Heart left ventricle (tissue), 16 donors: ENCODE measurements around the gene SLIT3. TPM values are rescaled to one million over a fixed set of nuclear protein-coding genes. Genes with fewer than 3 reads are reported as not detected.

Source experiments
- ATAC-seq, 4 donors: fragments of 200-7000 bp; cut with Tn5 transposase; one replicate each; pipeline ENCODE4 v1.9.1; 2020 to 2022; ENCODE audit warnings: moderate library complexity in 4 of 4, mild to moderate bottlenecking in 3 of 4, moderate number of reproducible peaks in 1 of 4
- DNase-seq, 5 donors: peaks; one replicate each; pipeline ENCODE4 v3.0.0-alpha.2; 2020
- H3K27ac ChIP-seq, 12 donors: fragments of 200-600 bp; sonication (generic) in 4 of 12; one replicate each; pipeline versions ENCODE4 v1.5.0 to v1.8.0; 2016 to 2022; ENCODE audit warnings: mild to moderate bottlenecking in 2 of 12
- H3K27me3 ChIP-seq, 9 donors: fragments of 200-600 bp; sonication (generic) in 2 of 9; one replicate each; pipeline versions ENCODE4 v1.5.1 to v1.8.0; 2016 to 2022; ENCODE audit warnings: mild to moderate bottlenecking in 3 of 9
- H3K36me3 ChIP-seq, 9 donors: fragments of 200-600 bp; sonication (generic) in 2 of 9; one replicate each; pipeline versions ENCODE4 v1.5.0 to v1.8.0; 2018 to 2022; ENCODE audit warnings: mild to moderate bottlenecking in 2 of 9
- H3K4me1 ChIP-seq, 12 donors: fragments of 200-600 bp; sonication (generic) in 4 of 12; one replicate each; pipeline versions ENCODE4 v1.5.0 to v1.8.0; 2016 to 2022; ENCODE audit warnings: mild to moderate bottlenecking in 3 of 12
- H3K4me3 ChIP-seq, 12 donors: fragments of 200-600 bp; sonication (generic) in 4 of 12; one replicate each; pipeline versions ENCODE4 v1.5.0 to v1.8.0; 2017 to 2022; ENCODE audit warnings: mild to moderate bottlenecking in 9 of 12, moderate library complexity in 4 of 12
- H3K9me3 ChIP-seq, 12 donors: fragments of 200-600 bp; sonication (generic) in 4 of 12; one replicate each; pipeline versions ENCODE4 v1.5.0 to v1.8.0; 2016 to 2022; ENCODE audit warnings: mild to moderate bottlenecking in 1 of 12
- CTCF ChIP-seq, 12 donors: fragments of 200-600 bp; sonication (generic) in 4 of 12; IDR thresholded peaks; one replicate each; pipeline versions ENCODE4 v1.5.0 to v1.8.0; 2018 to 2022; ENCODE audit warnings: antibody characterized with exemption in 12 of 12, mild to moderate bottlenecking in 5 of 12
- POLR2A ChIP-seq, 2 donors: fragments of 450-650 bp; IDR thresholded peaks; one replicate each; pipeline ENCODE4 v1.6.1; 2017; ENCODE audit warnings: antibody characterized with exemption in 2 of 2, mild to moderate bottlenecking in 2 of 2, moderate library complexity in 2 of 2
- WGBS, 4 donors: extraction: QIAGEN DNeasy Blood & Tissue Kit in 2 of 4; methylation state at CpG; one replicate each; pipeline versions ENCODE4 v1.1.5 to v1.1.7; 2013 to 2018; 5-methylcytosine and 5-hydroxymethylcytosine counted together
- intact Hi-C, 10 donors: fragments of 100-400 bp; cut with DNase I; formaldehyde crosslinking; loops; one replicate each; pipeline versions ENCODE4 v1.11.1 to v1.14.2; 2022
- polyA plus RNA-seq, 2 donors: library from polyadenylated mRNA; stranded (reverse); fragments of 200-250 nt; gene quantifications; one replicate each; pipeline ENCODE4 v1.2.3, GENCODE V29; 2013
- total RNA-seq, 9 donors: library from RNA; depleted of rRNA in 2 of 9; stranded (reverse); fragments of >200 nt in 2 of 9; fragmentation: NEBNext Ultra II Directional in 3 of 9; extraction: Animal tissue kit (Norgen Biotek cat#: 25700) in 3 of 9; gene quantifications; one replicate each; pipeline versions ENCODE4 v1.1.0 to v1.2.4, GENCODE V29; 2016 to 2023
- donor health status: ischemic (EF 13 %, LVEDD 7.1; RV severe dilation, severe dysfunction).
- donor health status: healthy with polysubstance abuse.
- donor health status: DM: no; HTN: yes; CAD: no.
- donor health status: DM: no; HTN: no; CAD: no.
- donor health status: ischemic (EF 25% LVEDD 6.9; RV normal size, moderate dysfunction).
- donor health status: ischemic (EF 25% LVEDD 5.7; RV mildly dilated, moderate dysfunction).
- donor health status: healthy.
- donor health status: DM: yes; HTN: yes; CAD: no.
- donor health status: ischemic (EF 35%, LVEDD 5.7; RV mildly dilated, moderate dysfunction).
- donor health status: nonischemic (EF 11% LVEDD 7.7; RV severe dilation, severe dysfunction).
- donor health status: DM: yes; HTN: yes; CAD: no.
- donor health status: PGD.
- donor health status: ischemic (EF 29% LVEDD 5.4; RV normal size, mild dysfunction).
- donor health status: nonischemic (EF 23%, LVEDD 6.1; RV moderate dilation, normal function).

The SLIT3 gene
- total and polyA plus RNA-seq, 11 donors, result 2.3 to 40.3 (median 14.4) TPM

- ATAC-seq (no peak), DNase-seq (no peak)
- Histone ChIP-seq H3K27ac (no peak overlapping the region), H3K4me1 (no peaks in the 10 kb centered on the region), H3K4me3 (no peak overlapping the region), H3K36me3 (peaks cover 0 to 3% (median 0%) of the 10 kb centered on the region in 9 donors), H3K9me3 (no peaks in the 10 kb centered on the region), H3K27me3 (no peaks in the 10 kb centered on the region)
- intact Hi-C loops, result loop anchor here in 3 of 10 donors (10.0 kb wide), 4 partner anchors 424 to 896 kb away; partner anchors contain the start of gene SPDL1 (in 1 of the 3)
- 83 to 99% (median 93%) methylated on average over 2 of the region's 2 CpGs for WGBS, 4 donors
- no peak for TF ChIP-seq POLR2A (IDR thresholded peaks at IDR 0.05)
These were observed 611.7 kb downstream of the SLIT3 start for GRCh38 chr5:168689260-168689659.

GRCh38 chr5:168686837-168687236, 614.1 kb downstream of the SLIT3 start:
- TF ChIP-seq CTCF (IDR thresholded peaks at IDR 0.05), result no peak
- no peak for TF ChIP-seq POLR2A (IDR thresholded peaks at IDR 0.05)
- WGBS, 4 donors, result 82 to 96% (median 91%) methylated on average over 1 to 7 of the region's 7 CpGs
- DNase-seq (no peak), ATAC-seq (no peak)
- no peak overlapping the region for H3K4me3 ChIP-seq
- intact Hi-C loops, result loop anchor here in 3 of 10 donors (10.0 kb wide), 4 partner anchors 422 to 898 kb away; partner anchors contain the start of gene SPDL1 (in 1 of the 3)
- peaks cover 0 to 3% (median 0%) of the 10 kb centered on the region in 9 donors for H3K36me3 ChIP-seq
- peaks cover 0 to 7% (median 1%) of the 10 kb centered on the region in 12 donors for H3K4me1 ChIP-seq
- no peak overlapping the region for H3K27ac ChIP-seq
- no peaks in the 10 kb centered on the region for H3K9me3 ChIP-seq
- H3K27me3 ChIP-seq, result no peaks in the 10 kb centered on the region

- DNase-seq (no peak), ATAC-seq (no peak)
- Histone ChIP-seq H3K4me3 (no peak overlapping the region), H3K9me3 (no peaks in the 10 kb centered on the region), H3K27me3 (no peaks in the 10 kb centered on the region), H3K4me1 (peaks cover under 1 to 19% (median 10%) of the 10 kb centered on the region in 12 donors), H3K36me3 (peaks cover 0 to 3% (median 0%) of the 10 kb centered on the region in 9 donors), H3K27ac (no peak overlapping the region)
- 95 to 97% (median 96%) methylated on average over 13 of the region's 13 CpGs for WGBS, 4 donors
- TF ChIP-seq CTCF (IDR thresholded peaks at IDR 0.05) (no peak), POLR2A (IDR thresholded peaks at IDR 0.05) (no peak)
- intact Hi-C loops, result loop anchor here in 3 of 10 donors (10.0 kb wide), 4 partner anchors 421 to 899 kb away; partner anchors contain the start of gene SPDL1 (in 1 of the 3)
These were observed 615.4 kb downstream of the SLIT3 start for GRCh38 chr5:168685566-168685965.

GRCh38 chr5:168683927-168684295, 617.0 kb downstream of the SLIT3 start:
- no peak for DNase-seq
- Histone ChIP-seq H3K4me3 (no peak overlapping the region), H3K4me1 (peaks cover 3 to 31% (median 10%) of the 10 kb centered on the region in 12 donors), H3K27ac (no peak overlapping the region), H3K36me3 (peaks cover 0 to 3% (median 0%) of the 10 kb centered on the region in 9 donors), H3K9me3 (no peaks in the 10 kb centered on the region), H3K27me3 (no peaks in the 10 kb centered on the region)
- no peak for ATAC-seq
- 90 to 95% (median 92%) methylated on average over 6 of the region's 6 CpGs for WGBS, 4 donors
- no peak for TF ChIP-seq POLR2A (IDR thresholded peaks at IDR 0.05)
- no peak for TF ChIP-seq CTCF (IDR thresholded peaks at IDR 0.05)
- intact Hi-C loops, result loop anchor here in 4 of 10 donors (5.0 to 10.0 kb wide), 7 partner anchors 263 to 901 kb away; partner anchors contain the start of genes SPDL1 (in 2 of the 4) and SLIT3 (in 1 of the 4)
